SH-SY5Y (cell line): ENCODE data around the gene PIRT.

Source experiments
- GATA2 ChIP-seq: IDR thresholded peaks from 2 replicates; pipeline ENCODE4 v1.6.1; 2011; ENCODE audit warnings: mild to moderate bottlenecking, low read depth, low read length
- GATA3 ChIP-seq: IDR thresholded peaks from 2 replicates; pipeline ENCODE4 v1.6.1; 2011; ENCODE audit warnings: low read depth, mild to moderate bottlenecking, low read length, moderate library complexity

- TF ChIP-seq GATA3 (no peak), GATA2 (no peak)
Measured at GRCh38 chr17:10805911-10806310, 32.0 kb downstream of the PIRT start.
